ENCODE results near the gene WASF3. TPM values are rescaled to one million over a fixed set of nuclear protein-coding genes. Genes with fewer than 3 reads are reported as not detected.

WASF3 gene
- total and polyA plus RNA-seq, 10 of the 15 experiments (the other 5 are each of a cell fraction or from before 2014, with no cell fraction given) = under 0.01 to 0.10 (median 0.01) TPM; not detected in 7

DNA sequence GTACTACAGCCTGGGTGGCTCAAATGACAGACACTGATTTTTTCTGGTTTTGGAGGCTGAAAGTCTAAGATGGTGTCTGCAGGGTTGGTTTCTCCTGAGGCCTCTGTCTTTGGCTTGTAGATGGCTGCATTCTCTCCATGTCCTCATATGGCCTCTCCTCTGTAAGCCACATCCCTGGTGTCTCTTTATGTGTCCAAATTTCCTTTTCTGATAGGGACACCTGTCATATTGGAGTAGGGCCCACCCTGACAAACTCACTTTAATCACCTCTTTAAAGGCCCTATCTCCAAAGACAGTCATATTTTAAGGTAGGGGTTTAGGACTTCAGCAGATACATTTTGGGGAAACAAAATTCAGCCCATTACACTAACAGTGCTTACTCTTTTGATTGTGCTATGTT is 32.0 kb upstream of the WASF3 start:
- TF ChIP-seq MYB (IDR thresholded peaks at IDR 0.05; ENCODE audit: borderline replicate concordance, low read depth, low read length) (no peak), RAD21 (IDR thresholded peaks at IDR 0.05; ENCODE audit: insufficient read depth, low read depth, low read length) (no peak), JUND (IDR thresholded peaks at IDR 0.05; ENCODE audit: low read depth, low read length) (no peak), POLR2AphosphoS2 (IDR thresholded peaks at IDR 0.05; ENCODE audit: low read depth, low read length) (no peak), IKZF2 (IDR thresholded peaks at IDR 0.05) (no peak), E4F1 (IDR thresholded peaks at IDR 0.05; ENCODE audit: borderline replicate concordance, partially characterized antibody) (no peak), HDAC6 (IDR thresholded peaks at IDR 0.05; ENCODE audit: unreplicated experiment) (no peak)
- no TSS peak for BruUV-seq (replicated peaks)
- Histone ChIP-seq H3K4me3 (no peak overlapping the region), H3K4me2 (ENCODE audit: control insufficient read depth, insufficient read depth) (no peak overlapping the region), H4K20me1 (ENCODE audit: control insufficient read depth, insufficient read depth) (no peaks in the 10 kb centered on the region), H2AFZ (ENCODE audit: control insufficient read depth, low read depth, low read length) (no peak overlapping the region), H3K4me1 (ENCODE audit: control insufficient read depth, insufficient read depth, low read length) (no peaks in the 10 kb centered on the region), H3K36me3 (ENCODE audit: control insufficient read depth in 2 of 2, insufficient read depth in 2 of 2, low read length in 1 of 2) (no peaks in the 10 kb centered on the region), H3K27me3 (replicated peaks in 1 of 2; ENCODE audit: control insufficient read depth in 2 of 2, insufficient read depth in 2 of 2, low read length in 1 of 2) (no peaks in the 10 kb centered on the region), H3K9ac (ENCODE audit: control insufficient read depth, insufficient read depth, low read length) (no peak overlapping the region), H3K9me3 (replicated peaks; ENCODE audit: control insufficient read depth, insufficient read depth, low read length) (no peaks in the 10 kb centered on the region), H3K27ac (ENCODE audit: control insufficient read depth, insufficient read depth) (no peak overlapping the region), H3K79me2 (ENCODE audit: control insufficient read depth, insufficient read depth, low read length) (no peaks in the 10 kb centered on the region)
- intact Hi-C loops (cut with micrococcal nuclease; ENCODE audit: unreplicated experiment) (no loop called here), in situ Hi-C loops (cut with MboI) (no loop called here)
- FAIRE-seq (no peak), DNase-seq (ENCODE audit: low read depth, low spot score) (no peak), ATAC-seq (no peak)
- SMC1A ChIA-PET (ENCODE audit: uncharacterized antibody, unreplicated experiment) = no interaction called here
- RAD21 ChIA-PET (ENCODE audit: unreplicated experiment) = no interaction called here
- POLR2A ChIA-PET = no interaction called here
- CTCF ChIA-PET = no interaction called here
